Measurements from ENCODE around the gene IDE. TPM values are rescaled to one million over a fixed set of nuclear protein-coding genes. Genes with fewer than 3 reads are reported as not detected.
"Not testable (repeated sequence)": the region's sequence is repeated elsewhere in the genome, so short reads cannot be mapped to it uniquely, and the experiment has no call there.

IDE gene
- total and polyA plus RNA-seq, 2 of the 4 experiments (the other 2 are of a cell fraction), result 9.3 to 27.4 TPM

DNA sequence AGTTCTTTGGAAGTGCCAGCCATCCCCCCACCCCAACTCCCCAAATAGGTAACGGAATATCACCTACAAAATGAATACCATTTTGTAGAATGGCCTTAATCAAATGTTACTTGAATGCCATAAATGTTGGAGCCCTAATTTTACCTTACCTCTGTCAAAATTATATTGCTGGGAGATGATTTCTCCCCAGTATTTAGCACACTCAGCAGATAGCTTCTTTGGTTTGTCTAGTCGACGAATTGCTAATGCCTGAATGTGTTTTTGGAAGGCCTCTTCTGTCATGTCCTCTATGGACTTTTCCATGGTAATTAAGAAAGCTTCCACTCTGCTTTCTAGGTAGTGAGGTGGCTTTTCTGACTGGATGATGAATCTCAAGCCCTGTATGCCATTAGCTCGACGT, 110.3 kb downstream of the IDE start:
- ChIA-PET CTCF (no interaction called here), POLR2A (ENCODE audit: unreplicated experiment) (no interaction called here)
- no peak overlapping the region for H3K4me2 ChIP-seq (ENCODE audit: low read depth, low read length)
- ATAC-seq (ENCODE audit: low read depth), result no peak
- WGBS, 2 experiments (ENCODE audit: extremely low coverage in 2 of 2, insufficient read length in 1 of 2), result no CpG with 5 or more reads among the region's 5 CpGs
- no peak for DNase-seq
- no TSS peak for BruUV-seq (replicated peaks)
- H2AFZ ChIP-seq (replicated peaks; ENCODE audit: low read length, poor library complexity), result no peak overlapping the region
- H4K20me1 ChIP-seq (ENCODE audit: insufficient read depth, low read length), result no peaks in the 10 kb centered on the region
- dilution Hi-C loops (cut with HindIII; ENCODE audit: low sequenced_read_pairs, unreplicated experiment) (no loop called here), intact Hi-C loops (cut with micrococcal nuclease) (no loop called here), in situ Hi-C loops (cut with MboI; ENCODE audit: low sequenced_read_pairs) (no loop called here)
- H3K79me1 ChIP-seq (ENCODE audit: low read depth in 1 of 2, low read length in 2 of 2), result no peaks in the 10 kb centered on the region
- H2BK20ac ChIP-seq (ENCODE audit: low read depth, low read length), result no peak overlapping the region
- no peak overlapping the region for H3K23ac ChIP-seq (ENCODE audit: low read depth, low read length)
- H3K9ac ChIP-seq (ENCODE audit: low read depth, low read length), result no peak overlapping the region
- H3K18ac ChIP-seq (ENCODE audit: low read depth, low read length), result no peak overlapping the region
- no peak overlapping the region for H3K4ac ChIP-seq (ENCODE audit: low read depth, low read length)
- H3K27me3 ChIP-seq (ENCODE audit: control insufficient read depth, insufficient read depth, low read length), result no peaks in the 10 kb centered on the region
- H4K91ac ChIP-seq (ENCODE audit: insufficient read depth, low read depth, low read length), result no peak overlapping the region
- no peak overlapping the region for H2AK5ac ChIP-seq (ENCODE audit: low read depth, low read length)
- TF ChIP-seq RAD21 (IDR thresholded peaks at IDR 0.05; ENCODE audit: low read length), result no peak
- TF ChIP-seq CHD1 (IDR thresholded peaks at IDR 0.05; ENCODE audit: low read depth, low read length), result no peak
- TF ChIP-seq MAFK (IDR thresholded peaks at IDR 0.05; ENCODE audit: low read depth, low read length), result peak; percentile 67
- no peak overlapping the region for H2BK120ac ChIP-seq (ENCODE audit: low read depth, low read length)
- no peak overlapping the region for H3K56ac ChIP-seq (ENCODE audit: extremely low read depth, insufficient read depth, low read length)
- H3K14ac ChIP-seq (replicated peaks; ENCODE audit: low read depth, low read length), result no peak overlapping the region
- no peak overlapping the region for H2BK5ac ChIP-seq (ENCODE audit: low read depth, low read length, poor library complexity, severe bottlenecking)
- H3K4me1 ChIP-seq (ENCODE audit: control insufficient read depth, insufficient read depth, low read length), result no peaks in the 10 kb centered on the region
- no peak overlapping the region for H2AK9ac ChIP-seq (replicated peaks; ENCODE audit: low read depth, low read length, poor library complexity)
- H3K27ac ChIP-seq (ENCODE audit: insufficient read depth, low read length), result no peak overlapping the region
- no peak overlapping the region for H4K8ac ChIP-seq (ENCODE audit: low read depth in 2 of 2, low read length in 2 of 2)
- no peak overlapping the region for H2BK15ac ChIP-seq (ENCODE audit: low read depth, low read length)
- H4K5ac ChIP-seq (ENCODE audit: low read depth, low read length), result no peak overlapping the region
- H3K36me3 ChIP-seq (ENCODE audit: control insufficient read depth, insufficient read depth, low read length), result peaks cover 35% of the 10 kb centered on the region
- no peaks in the 10 kb centered on the region for H3K9me3 ChIP-seq (ENCODE audit: control insufficient read depth, insufficient read depth, low read length)
- H3K4me3 ChIP-seq (ENCODE audit: insufficient read depth, low read depth, low read length), result no peak overlapping the region
- H3K9me1 ChIP-seq (ENCODE audit: insufficient read depth, low read length), result no peaks in the 10 kb centered on the region

DNA sequence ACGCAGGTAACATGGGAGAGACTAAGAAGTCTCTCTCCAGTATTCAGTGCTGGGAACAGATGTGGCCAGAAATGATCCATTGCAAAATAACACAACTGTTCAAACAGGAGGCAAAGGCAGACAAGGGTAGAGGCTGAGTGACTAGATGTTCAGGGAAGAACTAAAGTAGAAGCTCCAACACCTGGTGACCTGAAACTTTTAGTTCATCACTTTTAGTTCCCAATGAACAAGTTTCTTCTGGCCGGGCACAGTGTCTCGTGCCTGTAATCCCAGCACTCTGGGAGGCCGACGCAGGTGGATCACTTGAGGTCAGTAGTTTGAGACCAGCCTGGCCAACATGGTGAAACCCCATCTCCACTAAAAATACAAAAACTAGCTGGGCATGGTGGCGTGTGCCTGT, 118.9 kb downstream of the IDE start:
- H3K4me1 ChIP-seq (ENCODE audit: control insufficient read depth, insufficient read depth, low read length); BruUV-seq (replicated peaks); H3K4ac ChIP-seq (ENCODE audit: low read depth, low read length); H3K4me2 ChIP-seq (ENCODE audit: low read depth, low read length); H3K14ac ChIP-seq (replicated peaks; ENCODE audit: low read depth, low read length); H3K27me3 ChIP-seq (ENCODE audit: control insufficient read depth, insufficient read depth, low read length); H3K56ac ChIP-seq (ENCODE audit: extremely low read depth, insufficient read depth, low read length); H2BK5ac ChIP-seq (ENCODE audit: low read depth, low read length, poor library complexity, severe bottlenecking); H2BK20ac ChIP-seq (ENCODE audit: low read depth, low read length); ATAC-seq (ENCODE audit: low read depth); intact Hi-C loops (cut with micrococcal nuclease); H4K8ac ChIP-seq (ENCODE audit: low read depth in 2 of 2, low read length in 2 of 2); H4K20me1 ChIP-seq (ENCODE audit: insufficient read depth, low read length); POLR2A ChIA-PET (ENCODE audit: unreplicated experiment); H2BK120ac ChIP-seq (ENCODE audit: low read depth, low read length); H3K9ac ChIP-seq (ENCODE audit: low read depth, low read length); H2BK15ac ChIP-seq (ENCODE audit: low read depth, low read length); dilution Hi-C loops (cut with HindIII; ENCODE audit: low sequenced_read_pairs, unreplicated experiment); H4K91ac ChIP-seq (ENCODE audit: insufficient read depth, low read depth, low read length); H3K9me1 ChIP-seq (ENCODE audit: insufficient read depth, low read length); H2AFZ ChIP-seq (replicated peaks; ENCODE audit: low read length, poor library complexity); H3K9me3 ChIP-seq (ENCODE audit: control insufficient read depth, insufficient read depth, low read length); H3K4me3 ChIP-seq (ENCODE audit: insufficient read depth, low read depth, low read length); H4K5ac ChIP-seq (ENCODE audit: low read depth, low read length); H3K27ac ChIP-seq (ENCODE audit: insufficient read depth, low read length); in situ Hi-C loops (cut with MboI; ENCODE audit: low sequenced_read_pairs); H3K18ac ChIP-seq (ENCODE audit: low read depth, low read length); DNase-seq; H3K23ac ChIP-seq (ENCODE audit: low read depth, low read length); H2AK5ac ChIP-seq (ENCODE audit: low read depth, low read length); H2AK9ac ChIP-seq (replicated peaks; ENCODE audit: low read depth, low read length, poor library complexity); H3K79me1 ChIP-seq (ENCODE audit: low read depth in 1 of 2, low read length in 2 of 2): not testable (repeated sequence)
- CTCF ChIA-PET, result interaction anchor here (0.6 kb wide), 1 partner anchor 620 kb away, joined by 3 read pairs; no protein-coding TSS in a partner anchor
- H3K36me3 ChIP-seq (ENCODE audit: control insufficient read depth, insufficient read depth, low read length), result peaks cover 21% of the 10 kb centered on the region
- WGBS, 2 experiments (ENCODE audit: extremely low coverage in 2 of 2, insufficient read length in 1 of 2), result no CpG with 5 or more reads among the region's 6 CpGs
